ENCODE data around the gene NTRK3.

NTRK3 gene

GRCh38 chr15:88077296-88078020, 179.1 kb downstream of the NTRK3 start:
- no peak overlapping the region for H3K4me2 ChIP-seq (ENCODE audit: insufficient read depth, low read length)
- no peak overlapping the region for H3K9ac ChIP-seq (ENCODE audit: low read depth, low read length)
- H3K4me3 ChIP-seq (ENCODE audit: low read depth in 1 of 2, low read length in 2 of 2), result no peak overlapping the region
- H3K79me2 ChIP-seq (ENCODE audit: insufficient read depth, low read length), result no peaks in the 10 kb centered on the region
- no peaks in the 10 kb centered on the region for H3K27me3 ChIP-seq (ENCODE audit: insufficient read depth, low read length, poor library complexity)
- H3K4me1 ChIP-seq (ENCODE audit: insufficient read depth, low read length), result no peaks in the 10 kb centered on the region
- no peaks in the 10 kb centered on the region for H3K36me3 ChIP-seq (ENCODE audit: insufficient read depth, low read length)
- H2AFZ ChIP-seq (ENCODE audit: low read depth, low read length), result no peak overlapping the region
- no peaks in the 10 kb centered on the region for H4K20me1 ChIP-seq (ENCODE audit: insufficient read depth, low read length)
- no peak for ATAC-seq (ENCODE audit: insufficient read depth, low read depth)
- TF ChIP-seq CTCF (IDR thresholded peaks at IDR 0.05; ENCODE audit: borderline replicate concordance, extremely low read depth, low read length, poor library complexity, severe bottlenecking) (no peak), EZH2 (IDR thresholded peaks at IDR 0.05; ENCODE audit: borderline replicate concordance, low read depth, low read length, severe bottlenecking) (no peak)
- H3K27ac ChIP-seq (ENCODE audit: low read length), result no peak overlapping the region
- DNase-seq, result no peak
- no peaks in the 10 kb centered on the region for H3K9me3 ChIP-seq (ENCODE audit: insufficient read depth, low read length, severe bottlenecking)

- no peak overlapping the region for H3K9ac ChIP-seq (ENCODE audit: low read depth, low read length)
- no peaks in the 10 kb centered on the region for H4K20me1 ChIP-seq (ENCODE audit: insufficient read depth, low read length)
- H3K27ac ChIP-seq (ENCODE audit: low read length), result no peak overlapping the region
- no peak for TF ChIP-seq CTCF (IDR thresholded peaks at IDR 0.05; ENCODE audit: borderline replicate concordance, extremely low read depth, low read length, poor library complexity, severe bottlenecking)
- TF ChIP-seq EZH2 (IDR thresholded peaks at IDR 0.05; ENCODE audit: borderline replicate concordance, low read depth, low read length, severe bottlenecking), result no peak
- no peak for ATAC-seq (ENCODE audit: insufficient read depth, low read depth)
- no peaks in the 10 kb centered on the region for H3K9me3 ChIP-seq (ENCODE audit: insufficient read depth, low read length, severe bottlenecking)
- H3K4me1 ChIP-seq (ENCODE audit: insufficient read depth, low read length), result no peaks in the 10 kb centered on the region
- H3K36me3 ChIP-seq (ENCODE audit: insufficient read depth, low read length), result no peaks in the 10 kb centered on the region
- no peaks in the 10 kb centered on the region for H3K27me3 ChIP-seq (ENCODE audit: insufficient read depth, low read length, poor library complexity)
- H3K4me3 ChIP-seq (ENCODE audit: low read depth in 1 of 2, low read length in 2 of 2), result no peak overlapping the region
- H2AFZ ChIP-seq (ENCODE audit: low read depth, low read length), result no peak overlapping the region
- no peak overlapping the region for H3K4me2 ChIP-seq (ENCODE audit: insufficient read depth, low read length)
- DNase-seq, result no peak
- no peaks in the 10 kb centered on the region for H3K79me2 ChIP-seq (ENCODE audit: insufficient read depth, low read length)
Observed at GRCh38 chr15:88076328-88076727, 180.2 kb downstream of the NTRK3 start.

GRCh38 chr15:88075102-88075501, 181.4 kb downstream of the NTRK3 start:
- Histone ChIP-seq H3K27me3 (ENCODE audit: insufficient read depth, low read length, poor library complexity) (no peaks in the 10 kb centered on the region), H3K4me3 (ENCODE audit: low read depth in 1 of 2, low read length in 2 of 2) (no peak overlapping the region), H3K27ac (ENCODE audit: low read length) (no peak overlapping the region), H3K9me3 (ENCODE audit: insufficient read depth, low read length, severe bottlenecking) (no peaks in the 10 kb centered on the region), H3K79me2 (ENCODE audit: insufficient read depth, low read length) (no peaks in the 10 kb centered on the region), H3K36me3 (ENCODE audit: insufficient read depth, low read length) (no peaks in the 10 kb centered on the region), H2AFZ (ENCODE audit: low read depth, low read length) (no peak overlapping the region), H3K4me1 (ENCODE audit: insufficient read depth, low read length) (no peaks in the 10 kb centered on the region), H4K20me1 (ENCODE audit: insufficient read depth, low read length) (no peaks in the 10 kb centered on the region), H3K9ac (ENCODE audit: low read depth, low read length) (no peak overlapping the region), H3K4me2 (ENCODE audit: insufficient read depth, low read length) (no peak overlapping the region)
- no peak for TF ChIP-seq EZH2 (IDR thresholded peaks at IDR 0.05; ENCODE audit: borderline replicate concordance, low read depth, low read length, severe bottlenecking)
- no peak for DNase-seq
- ATAC-seq (ENCODE audit: insufficient read depth, low read depth), result no peak

- Histone ChIP-seq H3K4me1 (ENCODE audit: insufficient read depth, low read length) (no peaks in the 10 kb centered on the region), H3K9ac (ENCODE audit: low read depth, low read length) (no peak overlapping the region), H3K27me3 (ENCODE audit: insufficient read depth, low read length, poor library complexity) (no peaks in the 10 kb centered on the region), H3K4me2 (ENCODE audit: insufficient read depth, low read length) (no peak overlapping the region), H3K27ac (ENCODE audit: low read length) (no peak overlapping the region), H3K9me3 (ENCODE audit: insufficient read depth, low read length, severe bottlenecking) (no peaks in the 10 kb centered on the region), H3K4me3 (ENCODE audit: low read depth in 1 of 2, low read length in 2 of 2) (no peak overlapping the region), H4K20me1 (ENCODE audit: insufficient read depth, low read length) (no peaks in the 10 kb centered on the region), H3K36me3 (ENCODE audit: insufficient read depth, low read length) (no peaks in the 10 kb centered on the region), H2AFZ (ENCODE audit: low read depth, low read length) (no peak overlapping the region), H3K79me2 (ENCODE audit: insufficient read depth, low read length) (no peaks in the 10 kb centered on the region)
- no peak for ATAC-seq (ENCODE audit: insufficient read depth, low read depth)
- TF ChIP-seq EZH2 (IDR thresholded peaks at IDR 0.05; ENCODE audit: borderline replicate concordance, low read depth, low read length, severe bottlenecking), result no peak
- TF ChIP-seq CTCF (IDR thresholded peaks at IDR 0.05; ENCODE audit: borderline replicate concordance, extremely low read depth, low read length, poor library complexity, severe bottlenecking), result no peak
- no peak for DNase-seq
Observed at GRCh38 chr15:88074386-88074785, 182.2 kb downstream of the NTRK3 start.
